GM21526 (cell line): ENCODE measurements around the gene RIMS4.

Experiments
- ATAC-seq: cut with Tn5 transposase; IDR thresholded peaks from one replicate; pipeline ENCODE4 v1.9.1; 2021; ENCODE audit warnings: moderate library complexity; ENCODE audit not compliant: unreplicated experiment, low FRiP score

Gene RIMS4

GRCh38 chr20:44810391-44811149, at the start of gene RIMS4:
TSS of gene RIMS4 (minus strand) at chr20:44810546. CDS start at chr20:44810271, 275 bp downstream.
- no peak for ATAC-seq

GRCh38 chr20:44858606-44859360, 48.4 kb upstream of the RIMS4 start:
- no peak for ATAC-seq

DNA sequence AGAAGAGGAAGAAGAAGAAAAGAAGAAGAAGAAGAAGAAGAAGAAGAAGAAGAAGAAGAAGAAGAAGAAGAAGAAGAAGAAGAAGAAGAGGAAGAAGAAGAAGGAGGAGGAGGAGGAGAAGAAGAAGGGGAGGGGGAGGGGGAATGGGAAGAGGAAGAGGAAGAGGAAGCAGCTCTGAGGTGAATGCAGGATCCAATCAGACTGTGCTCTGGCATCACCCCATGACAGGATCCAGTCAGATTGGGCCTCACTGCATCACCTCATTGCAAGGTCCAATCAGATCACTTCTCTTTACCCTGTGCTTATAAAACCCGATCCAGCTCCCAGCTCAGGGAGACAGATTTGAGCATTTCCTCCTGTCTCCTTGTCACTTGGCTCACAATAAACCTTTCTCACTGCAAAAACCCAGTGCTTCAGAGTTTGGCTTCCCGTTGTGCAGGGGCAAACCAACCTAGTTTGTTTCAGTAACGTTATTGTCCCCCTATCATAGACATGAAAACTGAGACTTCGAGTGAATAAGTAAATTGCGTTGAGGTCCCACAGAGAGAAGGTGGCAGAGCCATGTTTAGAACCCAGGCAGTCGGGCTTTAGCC, 46.6 kb upstream of the RIMS4 start:
- ATAC-seq, result no peak

DNA sequence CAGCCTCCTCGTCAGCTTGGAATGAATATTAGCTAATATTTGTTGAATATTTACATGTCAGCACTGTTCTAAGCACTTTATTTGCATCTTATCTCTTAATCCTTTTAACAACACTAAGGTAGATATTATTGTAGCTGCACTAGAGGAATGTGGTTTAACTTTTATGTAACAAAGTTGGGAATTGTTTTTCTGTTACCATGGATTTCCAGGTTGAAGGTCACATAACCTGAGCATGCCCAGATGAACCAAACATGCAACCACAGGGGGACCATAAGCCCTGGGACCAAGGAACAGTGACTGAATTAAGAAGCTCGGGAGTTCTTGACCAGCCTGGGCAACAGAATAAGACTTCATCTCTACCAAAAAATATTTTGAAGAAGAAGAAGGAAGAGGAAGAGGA, 46.1 kb upstream of the RIMS4 start:
- no peak for ATAC-seq

- ATAC-seq, result no peak
Observed at GRCh38 chr20:44851545-44851944, 41.2 kb upstream of the RIMS4 start.

GRCh38 chr20:44850837-44851236, 40.5 kb upstream of the RIMS4 start:
- ATAC-seq, result no peak

- no peak for ATAC-seq
Observed at GRCh38 chr20:44850272-44850671, 39.9 kb upstream of the RIMS4 start.

DNA sequence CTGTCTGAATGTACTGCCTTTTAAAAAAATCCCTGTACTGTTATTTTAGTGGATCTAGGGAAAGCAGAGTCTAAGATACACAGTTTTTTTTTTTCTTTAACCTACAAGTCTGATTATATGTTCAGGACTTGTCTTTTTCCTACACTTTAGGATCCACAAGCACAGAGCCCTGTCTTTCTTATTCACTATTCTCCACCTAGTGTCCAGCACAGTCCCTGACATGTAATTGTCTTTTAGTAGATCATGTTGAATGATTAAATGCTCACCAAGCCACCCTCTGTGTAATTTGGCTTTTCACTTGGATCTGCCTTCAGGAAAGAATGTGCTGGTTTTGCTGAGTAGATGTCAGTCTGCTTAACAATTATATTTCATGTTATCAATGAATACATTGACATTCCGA, 39.4 kb upstream of the RIMS4 start:
- no peak for ATAC-seq

DNA sequence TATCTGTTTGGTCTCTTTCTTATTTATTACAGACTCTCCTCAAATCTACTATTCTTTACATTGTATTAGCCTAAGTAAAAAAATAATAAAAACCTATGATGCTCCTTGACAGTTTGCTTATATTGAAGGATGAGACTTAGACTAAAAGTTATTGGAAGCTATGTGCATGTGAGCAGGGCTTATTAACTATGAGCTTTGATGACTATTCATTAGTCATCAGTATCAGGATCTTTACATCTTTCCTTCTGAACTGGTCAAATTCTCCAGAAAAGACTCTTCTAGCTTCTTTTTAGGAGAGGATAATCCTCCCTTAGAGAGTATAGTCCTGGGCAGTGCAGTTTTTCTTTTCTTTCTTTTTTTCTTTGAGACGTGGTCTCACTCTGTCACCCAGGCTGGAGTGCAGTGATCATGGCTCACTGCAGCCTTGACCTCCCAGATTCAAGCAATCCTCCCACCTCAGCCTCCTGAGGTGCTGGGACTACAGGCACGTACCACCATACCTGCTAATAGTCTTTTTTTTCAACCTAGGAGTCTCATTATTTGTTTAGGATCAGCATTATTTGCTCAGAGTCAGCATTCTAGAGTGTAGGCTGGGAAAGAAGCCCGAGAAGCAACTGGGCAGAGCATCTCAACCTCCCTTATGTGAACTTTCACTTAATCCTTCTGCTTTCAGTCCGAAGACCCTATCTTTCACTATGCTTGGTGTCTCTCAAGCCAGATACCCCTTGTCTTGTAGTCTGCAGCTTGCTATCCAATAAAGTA, 38.1 kb upstream of the RIMS4 start:
- ATAC-seq, result no peak

DNA sequence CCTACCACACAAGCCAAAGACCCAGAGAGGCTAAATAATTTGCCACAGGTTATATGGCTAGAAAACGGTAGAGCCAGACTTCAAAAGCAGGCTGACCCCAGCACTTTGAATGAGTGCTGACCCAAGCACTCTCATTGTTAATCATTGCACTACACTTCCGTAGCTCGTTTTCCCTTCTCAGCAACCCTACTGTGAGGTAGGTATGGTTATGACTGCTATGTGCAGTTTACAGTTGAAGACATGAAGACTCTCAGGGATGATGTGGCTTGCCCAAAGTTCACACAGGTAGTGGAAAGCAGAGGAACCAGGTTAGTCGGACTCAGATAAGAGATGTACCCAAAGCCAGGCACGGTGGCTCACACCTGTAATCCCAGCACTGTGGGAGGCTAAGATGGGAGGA, 33.5 kb upstream of the RIMS4 start:
- no peak for ATAC-seq

DNA sequence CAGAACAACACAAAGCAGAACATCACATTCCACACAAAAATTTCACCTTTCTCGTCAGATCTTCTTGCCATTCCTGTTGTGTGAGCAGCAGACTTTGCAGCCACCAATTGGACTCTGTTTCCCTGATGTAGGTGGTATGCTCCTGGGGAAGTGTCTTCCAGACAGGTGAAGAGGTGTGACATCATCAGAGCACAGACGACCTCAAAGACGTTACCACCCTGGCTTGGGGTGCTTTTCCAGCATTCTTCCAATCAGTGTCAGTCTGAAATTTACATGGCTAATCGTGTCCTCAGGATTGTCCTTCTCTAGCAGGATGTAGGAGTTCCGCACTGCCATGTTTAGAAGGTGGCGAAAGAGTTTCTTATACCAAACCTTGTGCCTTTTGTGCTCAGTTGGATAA, 31.6 kb upstream of the RIMS4 start:
- no peak for ATAC-seq

DNA sequence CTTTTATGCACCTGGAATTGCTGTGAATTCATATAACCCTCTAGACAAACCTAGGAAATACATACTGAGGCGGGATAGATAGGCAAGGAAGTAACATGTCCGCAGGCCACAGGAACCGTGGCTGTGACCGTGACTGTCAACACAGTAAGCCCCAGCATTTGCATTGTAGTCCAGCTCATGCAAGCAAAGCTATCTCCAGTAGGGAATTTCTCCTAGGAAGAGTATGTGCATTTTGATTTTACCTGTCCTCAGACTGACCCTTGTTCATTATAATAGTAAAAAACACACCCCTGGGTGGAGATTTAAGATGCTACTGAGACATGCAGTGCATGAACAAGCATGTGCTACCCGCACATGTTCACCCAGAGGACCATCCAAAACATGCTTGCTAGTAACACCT, 30.5 kb upstream of the RIMS4 start:
- no peak for ATAC-seq

DNA sequence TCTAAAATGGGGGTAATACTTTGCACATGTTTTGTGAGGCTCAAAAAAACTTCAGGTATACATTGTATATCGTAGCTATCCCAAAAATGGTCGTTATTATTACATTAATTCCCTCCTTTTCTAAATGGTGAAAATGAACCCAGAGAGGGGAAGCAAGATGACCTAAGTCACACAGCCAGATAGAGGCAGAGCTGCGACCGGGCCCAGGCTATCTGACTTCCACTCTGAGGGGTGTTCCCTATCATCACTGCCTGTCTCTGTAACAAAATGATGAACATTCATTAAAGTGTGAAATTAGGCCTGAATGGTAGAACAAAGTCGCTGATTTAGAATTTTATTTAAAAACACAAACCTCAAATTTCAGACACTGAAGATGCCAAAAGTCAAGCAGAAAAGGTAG, 29.1 kb upstream of the RIMS4 start:
- ATAC-seq, result no peak

GRCh38 chr20:44838521-44838920, 28.2 kb upstream of the RIMS4 start:
- ATAC-seq, result no peak

- ATAC-seq, result no peak
Observed at GRCh38 chr20:44837946-44838345, 27.6 kb upstream of the RIMS4 start.

DNA sequence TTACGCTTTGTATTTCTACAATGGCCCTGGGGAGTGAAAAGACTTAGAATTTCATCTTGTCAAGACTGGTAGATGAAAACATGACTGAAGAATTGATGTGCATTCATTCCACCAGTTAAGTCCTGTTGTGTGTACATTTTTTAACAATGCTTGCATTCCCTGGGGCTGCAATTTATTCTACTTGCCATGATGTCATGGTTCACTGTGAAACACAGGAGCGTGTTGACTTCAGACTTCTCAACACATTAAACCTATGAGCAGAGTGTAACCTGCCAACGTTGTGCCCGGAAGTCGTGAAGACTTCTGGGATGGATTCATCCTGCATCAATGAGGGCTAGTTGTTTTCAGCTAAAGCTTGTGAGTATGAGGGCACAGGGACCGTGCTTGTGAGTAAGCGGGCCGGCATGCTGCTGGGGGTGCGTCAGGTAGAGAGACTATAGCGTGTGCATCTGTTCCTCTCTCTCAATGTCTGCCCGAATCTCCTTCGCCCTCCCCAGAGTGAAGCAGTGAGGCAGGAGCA, 26.3 kb upstream of the RIMS4 start:
- ATAC-seq, result no peak

DNA sequence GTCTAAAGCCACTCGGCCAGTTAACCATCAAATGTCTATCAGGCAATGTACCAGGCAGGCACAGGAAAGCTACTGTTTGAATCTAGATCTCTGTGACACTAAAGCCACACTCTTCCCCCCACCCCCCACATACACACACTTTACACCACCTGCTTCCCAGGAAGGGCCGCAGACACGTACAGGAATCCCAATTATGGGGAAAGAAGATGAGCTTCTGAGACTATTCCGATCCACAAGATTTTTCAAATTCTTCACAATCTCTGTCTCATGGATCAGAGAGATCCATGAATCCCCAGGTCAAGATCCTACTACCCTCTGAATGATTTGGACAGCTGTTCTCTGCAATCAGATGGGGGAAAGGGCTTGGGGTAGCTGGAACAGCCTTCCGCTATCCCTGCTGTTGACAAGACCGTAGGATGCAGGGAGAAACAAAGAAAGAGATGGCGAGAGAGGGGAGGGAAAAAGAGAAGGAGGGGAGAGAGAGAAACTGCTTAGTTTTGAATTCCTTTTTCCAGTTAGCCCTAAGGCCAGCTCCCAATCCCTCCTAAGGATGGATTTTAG, 25.4 kb upstream of the RIMS4 start:
- no peak for ATAC-seq

DNA sequence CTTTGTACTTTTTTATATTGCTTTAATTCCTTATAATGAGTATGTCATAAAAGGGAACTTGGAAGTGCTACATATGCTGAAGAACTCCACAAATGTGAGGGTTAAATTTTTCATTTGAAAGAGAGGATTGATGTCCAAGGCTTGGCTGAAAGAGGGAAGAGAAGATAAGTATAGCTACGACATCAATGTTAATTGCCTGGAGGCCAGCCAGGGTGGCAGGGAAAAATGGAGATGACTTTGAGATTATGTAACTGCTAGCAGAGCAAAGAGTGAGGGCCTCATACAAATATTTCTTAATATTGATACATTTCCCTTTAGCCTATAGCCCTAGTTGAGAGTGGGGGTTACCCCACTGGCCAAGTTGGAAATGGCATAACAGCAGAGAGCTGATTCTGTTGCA, 24.8 kb upstream of the RIMS4 start:
- ATAC-seq, result no peak

DNA sequence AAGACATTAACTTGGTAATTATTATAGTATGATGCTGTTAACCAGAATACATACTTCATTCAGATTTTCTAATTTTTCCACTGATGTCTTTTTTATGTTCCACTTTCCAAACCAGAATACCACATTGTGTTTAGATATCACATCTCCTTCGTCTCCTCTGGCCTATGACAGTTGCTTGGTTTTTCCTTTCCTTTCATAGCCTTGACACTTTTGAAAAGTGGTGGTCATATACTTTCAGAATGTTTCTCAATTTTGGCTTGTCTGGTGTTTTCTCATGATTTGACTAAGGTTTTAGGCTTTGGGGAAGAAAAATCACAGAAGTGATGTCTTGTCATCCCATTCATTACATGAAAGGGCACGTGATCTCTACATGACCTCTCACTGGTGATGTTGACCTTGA, 24.3 kb upstream of the RIMS4 start:
- no peak for ATAC-seq

GRCh38 chr20:44833437-44833836, 23.1 kb upstream of the RIMS4 start:
- ATAC-seq, result no peak
